ENCODE measurements around the gene PASD1.
"Not testable (repeated sequence)": the region's sequence is repeated elsewhere in the genome, so short reads cannot be mapped to it uniquely, and the experiment has no call there.

Gene PASD1

DNA sequence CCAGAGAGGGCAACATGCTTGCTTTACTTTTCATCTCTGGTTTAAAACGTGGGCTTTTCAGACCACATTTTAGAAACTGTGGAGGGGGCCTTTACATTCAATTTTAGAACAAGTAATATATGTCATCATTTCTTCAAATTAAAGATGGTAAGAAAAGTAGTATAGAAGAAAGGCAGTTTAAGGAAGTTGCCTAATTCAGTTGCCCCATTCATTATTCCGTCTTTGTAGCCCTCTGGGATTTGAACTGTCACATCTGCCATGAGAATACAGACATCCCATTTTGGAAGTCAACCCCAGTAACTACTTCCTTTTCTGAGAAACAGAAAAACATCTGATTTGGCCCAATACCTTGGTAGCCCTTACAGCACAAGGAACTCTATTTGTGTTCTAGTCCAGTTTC, 61.2 kb downstream of the PASD1 start:
- no peak for DNase-seq

DNA sequence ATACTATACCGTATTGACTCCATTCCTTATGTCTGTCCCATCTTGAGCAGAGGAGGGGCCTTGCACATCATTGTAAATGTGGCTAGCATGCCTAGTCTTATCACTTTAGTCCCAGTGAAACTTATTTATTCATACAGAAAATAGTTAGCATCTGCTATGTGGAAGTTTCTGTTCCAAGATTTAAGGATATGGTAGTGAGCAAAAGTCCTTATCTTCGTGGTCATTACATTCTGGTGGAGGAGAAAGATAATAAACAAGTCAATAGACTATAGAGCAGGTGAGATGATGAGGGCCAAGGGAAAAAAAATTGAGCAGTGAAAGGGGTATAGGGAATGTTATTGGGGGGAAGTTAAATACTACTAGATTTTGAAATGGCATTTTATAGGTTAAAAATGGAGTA, 68.3 kb downstream of the PASD1 start:
- no peak for DNase-seq

DNA sequence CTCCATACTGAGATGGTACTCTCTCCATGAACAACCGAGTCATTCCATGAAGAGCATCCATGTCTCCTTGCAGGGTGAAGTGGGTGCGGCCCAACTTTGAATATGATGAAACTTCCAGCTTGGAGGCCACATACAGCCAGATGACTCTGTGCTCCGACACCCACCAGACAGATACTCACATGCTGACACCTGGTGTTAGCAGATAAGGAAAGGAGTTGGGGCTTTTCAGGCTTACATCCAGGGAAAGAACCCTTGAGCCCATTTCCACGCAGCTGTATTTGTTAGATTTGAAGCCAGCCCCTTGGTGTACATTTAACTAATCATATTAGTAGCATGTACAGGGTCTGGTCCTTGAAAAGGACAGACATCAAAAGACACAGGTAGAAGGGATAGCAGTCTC, 69.7 kb downstream of the PASD1 start:
- DNase-seq: no peak

DNA sequence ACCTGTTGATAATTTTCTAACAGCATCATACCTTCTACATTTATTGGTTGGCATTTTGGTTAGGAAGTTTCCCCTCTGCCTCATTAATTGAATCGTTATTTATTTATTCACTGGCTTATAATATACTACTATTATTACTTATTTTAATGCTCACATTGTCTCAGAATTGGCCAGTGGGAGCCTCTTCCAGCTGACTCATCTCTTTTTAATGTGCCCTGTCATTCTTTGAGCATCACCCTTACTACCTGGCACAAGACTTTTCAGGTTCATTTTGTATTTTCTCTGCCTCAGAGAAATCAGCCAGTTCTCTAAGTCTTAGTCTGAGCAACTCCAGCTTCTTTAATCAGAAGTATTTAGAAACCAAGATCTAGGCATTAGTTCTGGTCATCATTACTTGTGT, 71.5 kb downstream of the PASD1 start:
- no peak for DNase-seq

DNA sequence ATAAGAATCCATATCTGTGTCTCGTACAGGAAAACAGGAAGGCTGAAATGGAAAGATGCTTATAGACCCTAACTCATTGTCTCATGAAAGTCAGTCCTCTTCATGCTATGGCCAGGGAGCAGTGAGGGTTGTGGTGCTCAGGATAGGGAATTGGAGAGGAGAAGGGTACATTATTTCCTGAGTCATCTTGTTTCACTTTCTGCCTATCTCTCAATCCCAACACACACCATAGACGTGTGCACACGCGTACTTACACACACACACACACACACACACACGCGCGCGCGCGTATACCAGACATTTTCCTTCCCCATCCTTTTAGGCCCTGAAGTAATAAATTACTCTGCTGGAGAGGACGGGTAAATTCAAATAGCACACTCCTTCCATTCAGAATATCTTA, 78.1 kb downstream of the PASD1 start:
- DNase-seq: no peak

DNA sequence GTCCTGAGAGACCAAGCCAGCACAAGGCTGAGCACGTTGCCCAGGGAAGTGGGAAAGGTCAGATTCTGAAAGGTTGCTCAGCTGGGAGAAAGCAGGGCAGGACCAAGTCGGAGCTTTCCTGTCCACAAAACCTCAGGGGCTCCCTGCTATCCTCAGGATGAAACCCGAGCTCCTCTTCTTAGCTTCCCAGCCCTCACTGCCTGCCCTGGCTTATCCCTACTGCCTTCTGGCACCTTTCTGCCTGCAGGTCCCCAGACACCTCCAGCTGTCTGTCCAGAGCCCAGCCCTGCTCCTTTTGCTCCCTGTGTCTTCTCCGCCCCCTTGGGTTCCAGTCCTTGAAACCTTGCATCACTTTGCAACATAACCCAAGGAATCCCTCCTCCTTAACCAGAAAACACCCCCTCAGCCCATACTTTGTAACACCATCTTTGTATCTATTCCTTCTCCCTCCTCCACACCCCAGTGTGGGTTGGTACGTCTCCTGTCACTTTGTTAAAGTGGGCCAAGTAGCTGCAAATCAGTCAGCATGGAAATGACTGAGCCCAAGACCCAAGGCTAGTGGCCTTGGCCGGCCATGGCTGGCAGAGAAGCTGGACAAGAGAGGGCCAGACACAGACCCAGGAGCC, 111.8 kb downstream of the PASD1 start:
- DNase-seq: no peak

DNA sequence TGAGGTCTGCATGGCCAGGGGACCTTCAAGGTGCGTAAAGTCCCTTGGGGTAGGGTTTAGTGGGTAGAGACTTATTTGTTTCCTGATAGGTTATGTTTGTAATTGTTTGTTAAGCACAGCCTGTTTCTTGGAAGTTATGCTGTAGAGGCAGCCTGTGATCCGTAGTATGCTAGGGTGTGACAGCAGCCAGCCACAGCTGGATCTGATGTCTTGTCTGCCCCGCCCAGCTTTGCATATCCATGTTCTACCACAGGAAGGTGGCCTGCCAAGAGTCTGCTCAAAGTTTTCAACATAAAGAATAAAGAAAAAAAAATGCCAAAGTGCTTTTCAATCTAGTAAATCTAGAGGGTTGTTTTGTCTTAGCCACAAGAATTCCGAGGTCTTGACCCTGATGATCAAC, 112.7 kb downstream of the PASD1 start:
- DNase-seq: no peak

DNA sequence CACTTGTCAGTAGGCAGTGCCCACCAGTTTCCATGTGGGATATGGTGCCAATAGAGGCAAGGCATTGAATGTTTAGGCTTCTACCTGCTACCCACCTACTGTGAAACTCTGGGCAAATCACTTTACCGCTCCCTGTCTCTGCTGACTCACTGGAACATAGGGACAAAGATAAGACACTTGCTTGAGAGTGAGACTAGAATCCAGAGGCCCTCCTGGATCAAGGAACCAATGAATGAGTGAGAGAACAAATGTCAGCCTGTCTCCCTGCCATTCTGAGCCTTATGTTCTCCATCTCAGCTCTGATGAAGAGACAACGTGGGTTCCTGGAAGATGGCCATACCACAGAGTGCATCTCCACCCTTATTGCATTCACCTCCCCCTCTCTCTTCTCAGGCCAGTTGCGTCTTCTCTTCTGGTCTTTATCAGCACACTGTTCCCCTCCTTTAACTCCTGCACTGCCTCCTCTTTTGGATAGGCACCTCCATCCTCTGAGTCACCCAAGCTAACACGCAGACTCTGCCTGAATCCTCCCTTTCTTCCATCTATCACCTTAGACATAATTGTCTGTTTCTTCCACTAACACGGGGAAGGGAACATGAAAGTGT, 116.4 kb downstream of the PASD1 start:
- no peak for DNase-seq

DNA sequence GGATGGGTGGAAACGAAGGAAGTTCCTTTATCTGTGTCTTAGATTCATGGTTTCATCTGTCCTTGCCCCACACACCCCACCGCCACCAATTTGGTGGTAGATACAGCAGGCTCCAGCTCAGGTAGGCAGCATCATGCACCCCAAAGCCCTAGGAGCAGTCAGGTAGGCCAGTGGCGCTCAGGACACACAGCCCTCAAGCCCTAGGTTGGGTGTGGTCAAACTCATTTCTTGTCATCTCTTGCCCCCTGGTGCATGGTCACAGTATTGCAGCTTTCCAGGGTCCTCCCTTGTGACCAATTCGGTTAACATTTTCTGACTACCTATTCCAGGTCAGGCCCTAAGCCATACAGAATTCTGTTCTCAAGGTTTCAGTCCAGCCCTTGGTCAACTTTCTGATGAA, 117.3 kb downstream of the PASD1 start:
- DNase-seq: peak; percentile 56

DNA sequence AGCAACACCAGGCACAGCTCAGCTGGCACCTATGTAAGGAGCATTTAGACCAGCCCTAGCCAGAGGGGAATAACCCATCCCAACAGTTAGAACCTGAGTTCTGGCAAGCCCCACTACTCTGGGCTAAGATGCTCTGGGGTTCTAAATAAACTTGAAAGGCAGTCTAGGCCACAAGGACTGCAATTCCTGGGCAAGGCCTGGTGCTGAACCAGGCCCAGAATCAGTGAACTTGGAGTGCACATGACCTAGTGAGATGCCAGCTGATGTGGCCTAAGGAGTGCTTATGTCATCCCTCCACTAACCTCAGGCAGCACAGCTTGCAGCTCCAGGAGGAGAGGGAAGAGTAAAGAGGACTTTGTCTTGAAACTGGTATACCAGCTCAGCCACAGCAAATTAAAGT, 124.2 kb downstream of the PASD1 start:
- DNase-seq: no peak

DNA sequence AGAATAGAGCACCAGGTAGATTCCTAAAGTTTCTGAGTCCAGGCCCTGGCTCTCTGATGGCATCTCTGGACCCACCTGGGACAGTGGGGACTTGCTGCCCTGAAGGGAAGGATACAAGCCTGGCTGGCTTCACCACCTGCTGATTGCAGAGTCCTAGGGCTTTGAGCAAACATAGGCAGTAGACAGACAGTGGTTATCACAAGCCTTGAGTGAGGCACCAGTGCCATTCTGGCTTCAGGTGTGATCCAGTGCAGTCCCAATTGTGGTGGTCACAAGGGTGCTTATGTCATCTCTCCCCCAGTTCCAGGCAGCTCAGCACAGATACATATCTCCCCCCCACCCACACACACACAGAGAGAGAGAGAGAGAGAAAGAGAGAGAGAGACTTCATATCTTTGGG, 125.2 kb downstream of the PASD1 start:
- no peak for DNase-seq

DNA sequence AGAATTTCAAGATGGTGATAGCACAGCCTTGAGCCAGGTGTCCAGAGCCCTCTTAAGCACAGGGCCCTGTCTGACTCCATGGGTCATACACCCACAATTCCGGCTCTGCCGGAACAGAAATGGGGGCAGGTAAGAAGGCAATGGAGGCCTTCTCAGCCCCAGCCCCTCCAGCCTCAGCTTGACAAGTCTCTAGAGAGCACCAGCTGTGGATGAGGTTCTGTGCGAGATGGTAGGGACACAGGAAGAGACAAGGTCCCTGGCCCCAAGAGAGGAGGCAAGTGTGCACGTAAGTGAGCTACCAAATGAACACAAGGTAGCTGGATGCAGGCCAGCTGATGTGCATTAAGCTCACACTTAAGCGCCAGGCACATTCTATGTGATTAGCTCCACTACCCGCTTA, 129.3 kb downstream of the PASD1 start:
- DNase-seq: no peak

DNA sequence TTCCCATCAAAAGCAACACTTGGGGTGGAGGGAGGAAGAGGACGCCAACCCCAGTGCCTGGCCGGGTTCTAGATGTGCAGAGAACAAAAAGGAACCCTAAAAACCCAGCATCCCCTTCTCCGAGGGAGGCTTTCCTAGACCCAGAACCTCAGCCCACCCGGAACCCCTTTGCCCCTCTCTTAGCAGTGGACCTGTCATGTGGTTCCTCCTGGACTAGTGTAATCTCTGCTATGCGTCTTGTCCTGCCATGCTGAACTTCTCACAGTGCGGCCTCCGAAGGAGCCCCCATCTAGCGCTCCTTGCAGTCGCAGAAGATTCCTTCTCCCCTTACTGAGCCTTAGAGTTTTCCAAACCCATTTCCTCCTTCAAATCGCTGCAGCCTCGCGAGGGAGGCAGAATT, 130.6 kb downstream of the PASD1 start:
- no peak for DNase-seq

DNA sequence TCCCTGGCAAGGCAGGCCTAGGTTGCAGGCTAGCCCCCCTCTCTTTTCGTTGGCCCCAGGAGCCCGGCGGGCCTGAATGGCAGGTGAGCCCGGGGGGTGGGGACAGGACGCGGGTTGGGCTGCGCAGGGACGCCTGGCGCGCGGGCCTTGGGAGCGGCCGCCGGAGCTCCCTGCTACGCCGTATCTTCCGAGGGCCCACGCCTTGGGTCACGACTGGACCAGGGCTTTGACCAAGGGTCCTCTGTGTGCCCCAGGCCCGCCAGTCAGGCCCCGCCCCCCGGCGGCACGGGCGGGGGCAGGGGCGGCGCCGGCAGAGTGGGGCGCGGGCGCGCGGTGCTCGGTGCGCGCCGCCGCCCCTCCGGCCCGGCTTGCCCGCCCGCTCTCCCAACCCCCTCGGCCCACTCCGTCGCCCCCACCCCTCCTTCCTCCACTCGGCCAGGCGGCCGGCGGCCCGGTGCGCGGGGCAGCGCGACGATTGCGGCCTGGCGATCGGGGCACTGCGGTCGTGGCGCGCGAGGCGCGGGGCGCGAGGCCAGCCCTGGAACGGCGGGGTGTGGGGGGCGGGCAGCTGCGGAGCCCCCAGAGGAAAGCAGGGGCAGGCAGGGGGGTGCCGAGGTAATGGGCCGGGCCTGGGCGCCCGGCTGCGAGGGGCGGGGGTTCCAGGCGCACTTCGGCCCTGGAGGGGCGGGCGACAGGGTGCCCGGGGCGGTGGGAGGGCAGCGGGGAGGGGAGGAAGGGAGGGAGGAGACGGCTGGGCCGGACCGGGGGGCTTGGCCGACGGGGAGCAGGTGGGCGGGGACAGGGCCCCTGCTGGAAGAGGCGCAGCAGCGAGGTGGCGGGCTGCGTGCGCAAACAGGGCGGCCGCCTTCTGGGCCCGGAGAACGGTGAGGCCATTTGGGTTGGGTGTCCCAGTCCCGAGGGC, 131.4 kb downstream of the PASD1 start, which contains the start of gene PRRG3:
Gene PRRG3, plus strand, starts transcription at position 798 of the 922 bp plus-strand sequence. CDS start 3,357 bp downstream, outside the sequence.
- no peak for DNase-seq

DNA sequence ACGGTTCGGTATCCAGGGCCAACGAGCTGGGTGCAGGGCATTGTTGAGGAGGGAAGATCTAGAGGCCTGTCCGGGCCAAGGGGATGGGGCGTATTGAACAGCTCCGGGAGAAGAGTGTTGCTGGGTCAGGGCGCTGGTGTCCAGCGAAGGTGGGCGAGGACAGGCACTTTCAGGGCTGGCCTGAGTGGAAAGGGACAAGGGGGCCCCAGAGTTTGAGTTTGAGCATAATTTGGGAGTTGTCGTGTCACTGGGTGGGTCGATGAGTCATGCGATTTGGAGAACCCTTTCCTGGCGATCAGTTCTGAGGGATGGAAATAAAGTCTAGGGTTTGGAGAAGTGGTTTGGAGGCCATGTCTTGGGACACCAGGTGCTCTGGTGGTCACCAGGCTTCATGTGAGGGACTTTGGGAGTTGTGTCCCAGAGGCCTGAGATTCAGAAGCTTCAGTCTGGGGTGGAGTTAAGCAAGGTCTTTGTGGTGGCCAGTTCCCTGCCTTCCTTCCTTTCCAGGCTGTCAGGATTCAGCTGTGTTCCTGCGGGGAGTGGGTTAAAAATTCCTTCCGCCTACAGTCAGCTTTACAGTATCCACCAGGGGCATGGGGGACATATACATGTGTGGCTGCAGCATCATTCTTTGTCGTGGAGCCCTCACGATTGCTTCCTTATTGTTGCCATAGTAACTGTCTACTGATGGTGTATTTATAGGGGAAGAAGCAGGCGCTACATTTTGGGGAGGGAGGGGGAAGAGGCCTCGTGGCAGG, 132.3 kb downstream of the PASD1 start:
- DNase-seq: no peak

DNA sequence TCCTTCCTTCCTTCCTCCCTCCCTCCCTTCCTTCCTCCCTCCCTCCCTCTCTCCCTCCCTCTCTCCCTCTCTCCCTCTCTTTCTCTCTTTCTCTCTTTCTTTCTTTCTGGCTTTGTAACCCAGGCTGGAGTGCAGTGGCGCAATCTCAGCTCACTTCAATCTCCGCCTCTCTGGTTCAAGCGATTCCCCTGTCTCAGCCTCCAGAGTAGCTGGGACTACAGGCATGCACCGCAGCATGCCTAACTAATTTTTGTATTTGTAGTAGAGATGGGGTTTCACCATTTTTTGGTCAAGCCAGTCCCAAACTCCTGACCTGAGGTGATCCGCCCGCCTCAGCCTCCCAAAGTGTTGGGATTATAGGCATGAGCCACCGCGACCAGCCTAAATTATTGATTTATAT, 133.6 kb downstream of the PASD1 start:
- not testable (repeated sequence) for DNase-seq

DNA sequence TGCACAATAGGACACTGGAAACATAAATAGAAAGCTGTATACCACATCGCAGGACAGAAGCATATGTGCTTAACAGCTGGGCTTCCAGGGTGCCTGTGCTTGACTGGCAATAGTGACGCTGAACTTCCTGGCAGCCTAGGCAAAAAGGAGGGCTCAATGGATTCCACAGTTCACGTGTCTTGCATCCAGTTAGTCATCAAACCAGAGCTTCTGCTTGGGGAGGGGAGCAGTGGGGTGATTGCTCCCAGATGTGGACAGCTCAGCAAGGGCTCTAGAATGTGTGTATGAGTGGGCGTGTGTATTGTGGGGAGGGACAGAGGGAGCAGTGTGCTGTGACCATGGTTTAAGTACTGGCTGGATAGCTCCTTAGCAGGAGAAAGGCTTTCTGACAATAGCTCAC, 134.0 kb downstream of the PASD1 start:
- DNase-seq: no peak

DNA sequence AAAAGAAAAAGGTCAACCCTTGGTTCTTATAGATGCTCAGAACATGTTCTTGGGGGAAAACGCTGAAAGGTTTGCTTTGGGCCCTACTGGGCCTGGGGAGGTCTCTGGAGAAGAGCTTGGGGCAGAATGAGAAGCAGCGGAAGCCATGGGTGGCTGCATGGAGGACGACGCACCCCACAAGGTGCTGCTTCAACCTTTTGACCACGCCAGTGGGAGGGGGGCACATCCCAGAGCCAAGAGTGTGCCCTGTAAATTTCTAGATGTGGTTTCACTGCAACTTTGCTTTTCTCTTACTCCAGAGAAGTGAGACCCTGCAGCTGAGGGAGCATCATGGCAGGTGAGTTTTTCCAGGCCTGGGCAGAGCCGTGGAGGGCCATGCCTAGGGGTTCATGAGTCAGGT, 135.0 kb downstream of the PASD1 start:
- no peak for DNase-seq

DNA sequence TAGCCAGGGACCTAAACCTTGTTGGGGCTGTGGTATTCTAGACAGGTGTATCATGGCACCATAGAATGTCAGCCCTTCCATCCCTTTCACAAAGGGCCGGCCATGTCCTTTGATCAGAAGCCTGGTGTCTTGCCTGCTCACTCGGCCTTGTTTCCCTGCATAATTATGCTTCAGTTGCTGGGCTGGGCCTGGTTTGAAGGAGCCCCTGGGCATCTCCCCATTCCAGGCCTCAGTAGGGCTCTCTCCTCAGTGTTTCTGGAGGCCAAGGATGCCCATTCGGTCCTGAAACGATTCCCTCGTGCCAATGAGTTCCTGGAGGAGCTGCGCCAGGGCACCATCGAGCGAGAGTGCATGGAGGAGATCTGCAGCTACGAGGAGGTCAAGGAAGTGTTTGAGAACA, 136.3 kb downstream of the PASD1 start:
- no peak for DNase-seq

DNA sequence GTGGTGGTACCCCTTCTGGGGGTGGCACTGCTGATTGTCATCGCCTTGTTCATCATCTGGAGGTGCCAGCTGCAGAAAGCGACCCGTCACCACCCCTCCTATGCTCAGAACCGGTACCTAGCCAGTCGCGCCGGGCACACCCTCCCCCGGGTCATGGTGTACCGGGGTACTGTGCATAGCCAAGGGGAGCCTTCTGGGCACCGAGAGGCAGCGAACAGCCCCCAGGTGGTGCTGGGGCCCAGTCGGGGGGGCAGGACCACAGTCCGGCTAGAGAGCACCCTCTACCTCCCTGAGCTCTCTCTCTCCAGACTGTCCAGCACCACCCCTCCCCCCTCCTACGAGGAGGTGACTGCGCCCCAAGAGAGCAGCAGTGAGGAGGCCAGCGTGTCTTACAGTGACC, 137.1 kb downstream of the PASD1 start:
- DNase-seq: no peak

DNA sequence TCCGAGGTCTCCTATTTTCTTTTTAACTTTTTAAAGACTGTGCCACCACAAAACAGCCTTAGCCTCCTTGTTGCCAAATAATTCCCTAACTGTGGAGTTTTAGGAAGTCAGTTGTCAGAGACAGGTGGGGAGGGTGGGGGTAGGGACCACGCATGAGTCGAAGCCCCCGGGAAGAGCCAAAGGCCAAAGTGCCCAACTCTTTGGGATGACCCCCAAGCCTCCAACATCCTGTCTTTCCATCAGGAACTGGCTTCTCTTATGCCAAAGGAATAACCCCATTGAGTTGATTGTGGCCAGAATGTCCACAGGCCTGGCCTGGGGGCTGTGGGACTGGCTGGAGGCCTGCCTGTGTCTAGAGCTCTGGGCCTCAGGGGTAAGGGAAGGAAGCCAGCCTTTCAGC, 137.6 kb downstream of the PASD1 start:
- no peak for DNase-seq

DNA sequence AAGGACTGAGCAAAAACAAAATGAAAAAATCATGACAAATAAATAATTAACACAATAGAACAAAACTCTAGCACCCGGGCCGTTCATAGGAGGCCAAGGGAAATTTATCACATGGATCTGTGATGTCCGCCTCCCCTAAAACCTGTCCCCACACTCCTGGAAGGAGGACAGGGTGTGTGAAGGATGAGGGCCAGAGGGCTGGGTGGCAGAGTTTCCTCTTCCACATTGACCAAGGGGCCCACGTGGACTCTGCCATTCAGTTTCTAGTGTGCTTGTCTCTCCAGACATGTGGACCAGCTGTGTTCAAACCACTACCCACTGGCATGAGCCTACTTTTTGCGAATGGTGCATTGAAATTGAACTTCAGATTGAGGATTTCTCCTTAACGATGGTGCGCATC, 138.1 kb downstream of the PASD1 start:
- DNase-seq: no peak

DNA sequence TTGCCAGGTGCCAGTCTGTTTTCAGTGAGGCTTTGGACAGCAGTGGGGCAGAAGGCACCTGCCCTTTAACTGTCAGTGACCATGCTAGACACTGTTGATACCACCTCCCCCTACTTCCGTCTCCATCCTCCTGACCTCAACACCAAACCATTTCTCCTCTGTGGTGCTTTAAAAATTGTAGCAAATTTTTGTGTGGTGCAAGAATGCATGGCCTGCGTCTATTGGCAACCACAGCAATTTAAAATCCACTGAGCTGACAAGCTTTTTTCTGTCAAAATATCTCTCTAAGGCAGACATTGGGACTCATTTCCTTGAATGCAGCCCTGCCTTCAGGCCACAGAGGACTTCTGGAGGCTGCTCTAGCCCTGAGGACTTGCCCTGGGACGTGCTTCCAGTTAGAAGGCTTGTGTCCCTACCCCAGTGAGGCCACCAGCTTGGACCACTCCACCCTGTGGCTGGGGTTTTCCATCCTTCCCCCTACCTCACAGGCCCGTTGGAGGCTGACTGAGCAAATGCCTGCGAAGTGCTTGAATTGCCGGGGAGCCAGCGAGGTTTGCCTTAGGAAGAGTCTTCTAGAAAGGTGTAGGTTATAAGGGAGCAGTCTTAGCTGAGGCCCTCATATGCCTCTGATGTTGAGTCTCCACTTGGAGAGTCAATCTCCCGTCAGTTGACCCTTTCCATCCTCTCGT, 138.7 kb downstream of the PASD1 start:
- DNase-seq: no peak
